Measurements from ENCODE around the gene SPSB2.

Gene SPSB2

GRCh38 chr12:6840330-6840729 lies 32.8 kb downstream of the SPSB2 start:
- H4K5ac ChIP-seq (ENCODE audit: low read length): no peak overlapping the region
- no peak overlapping the region for H3K4ac ChIP-seq (ENCODE audit: low read depth, low read length)
- H2BK15ac ChIP-seq (replicated peaks; ENCODE audit: low read depth): no peak overlapping the region
- no peaks in the 10 kb centered on the region for H3K27me3 ChIP-seq (ENCODE audit: insufficient read depth, low read length, poor library complexity)
- H3K23ac ChIP-seq (ENCODE audit: low read length): no peak overlapping the region
- no peak overlapping the region for H3K4me2 ChIP-seq (ENCODE audit: low read length)
- no peak overlapping the region for H3K9ac ChIP-seq (ENCODE audit: low read length)
- peaks cover 19% of the 10 kb centered on the region for H3K36me3 ChIP-seq (ENCODE audit: control insufficient read depth, insufficient read depth, low read length)
- no peak for DNase-seq
- H2BK5ac ChIP-seq (ENCODE audit: low read length): no peak overlapping the region
- H3K56ac ChIP-seq (ENCODE audit: low read length): no peak overlapping the region
- H2BK120ac ChIP-seq (ENCODE audit: low read depth, low read length): no peak overlapping the region
- no peaks in the 10 kb centered on the region for H3K79me2 ChIP-seq (ENCODE audit: control insufficient read depth, insufficient read depth, low read length)
- H3K79me1 ChIP-seq (ENCODE audit: low read length): no peaks in the 10 kb centered on the region
- H2AK5ac ChIP-seq (ENCODE audit: low read length): no peak overlapping the region
- no peak overlapping the region for H3K18ac ChIP-seq (ENCODE audit: low read length)
- no peak overlapping the region for H4K8ac ChIP-seq (ENCODE audit: low read depth, low read length)
- no peaks in the 10 kb centered on the region for H3K4me1 ChIP-seq (ENCODE audit: control insufficient read depth, low read depth, low read length)
- H3K27ac ChIP-seq (ENCODE audit: low read depth, low read length): no peak overlapping the region
- no CpG with 5 or more reads among the region's 1 CpG for WGBS (ENCODE audit: extremely low coverage, insufficient coverage, low lambda C conversion rate)
- H3K4me3 ChIP-seq (ENCODE audit: low read length): no peak overlapping the region

GRCh38 chr12:6839482-6840201 lies 33.5 kb downstream of the SPSB2 start:
- Histone ChIP-seq H4K8ac (ENCODE audit: low read depth, low read length) (no peak overlapping the region), H3K4me3 (ENCODE audit: low read length) (no peak overlapping the region), H3K4me2 (ENCODE audit: low read length) (no peak overlapping the region), H3K79me1 (ENCODE audit: low read length) (no peaks in the 10 kb centered on the region), H3K4ac (ENCODE audit: low read depth, low read length) (no peak overlapping the region), H3K79me2 (ENCODE audit: control insufficient read depth, insufficient read depth, low read length) (no peaks in the 10 kb centered on the region), H2BK5ac (ENCODE audit: low read length) (no peak overlapping the region), H3K18ac (ENCODE audit: low read length) (no peak overlapping the region), H2BK120ac (ENCODE audit: low read depth, low read length) (no peak overlapping the region), H3K27me3 (ENCODE audit: insufficient read depth, low read length, poor library complexity) (no peaks in the 10 kb centered on the region), H3K23ac (ENCODE audit: low read length) (no peak overlapping the region), H3K36me3 (ENCODE audit: control insufficient read depth, insufficient read depth, low read length) (peaks cover 15% of the 10 kb centered on the region), H3K56ac (ENCODE audit: low read length) (no peak overlapping the region), H3K27ac (ENCODE audit: low read depth, low read length) (no peak overlapping the region), H2AK5ac (ENCODE audit: low read length) (no peak overlapping the region), H4K5ac (ENCODE audit: low read length) (no peak overlapping the region), H3K4me1 (ENCODE audit: control insufficient read depth, low read depth, low read length) (no peaks in the 10 kb centered on the region), H2BK15ac (replicated peaks; ENCODE audit: low read depth) (no peak overlapping the region), H3K9ac (ENCODE audit: low read length) (no peak overlapping the region)
- no CpG with 5 or more reads among the region's 10 CpGs for WGBS (ENCODE audit: extremely low coverage, insufficient coverage, low lambda C conversion rate)
- DNase-seq: peak; percentile 8

- no peak overlapping the region for H2BK15ac ChIP-seq (replicated peaks; ENCODE audit: low read depth)
- H3K4me1 ChIP-seq (ENCODE audit: control insufficient read depth, low read depth, low read length): no peaks in the 10 kb centered on the region
- peaks cover 16% of the 10 kb centered on the region for H3K36me3 ChIP-seq (ENCODE audit: control insufficient read depth, insufficient read depth, low read length)
- no peak overlapping the region for H3K18ac ChIP-seq (ENCODE audit: low read length)
- H2AK5ac ChIP-seq (ENCODE audit: low read length): no peak overlapping the region
- H3K56ac ChIP-seq (ENCODE audit: low read length): no peak overlapping the region
- H3K79me1 ChIP-seq (ENCODE audit: low read length): no peaks in the 10 kb centered on the region
- DNase-seq: no peak
- no peak overlapping the region for H4K8ac ChIP-seq (ENCODE audit: low read depth, low read length)
- no peak overlapping the region for H3K4me3 ChIP-seq (ENCODE audit: low read length)
- no peaks in the 10 kb centered on the region for H3K27me3 ChIP-seq (ENCODE audit: insufficient read depth, low read length, poor library complexity)
- WGBS (ENCODE audit: extremely low coverage, insufficient coverage, low lambda C conversion rate): no CpG with 5 or more reads among the region's 16 CpGs
- H4K5ac ChIP-seq (ENCODE audit: low read length): no peak overlapping the region
- no peak overlapping the region for H3K9ac ChIP-seq (ENCODE audit: low read length)
- H3K4ac ChIP-seq (ENCODE audit: low read depth, low read length): no peak overlapping the region
- no peak overlapping the region for H2BK120ac ChIP-seq (ENCODE audit: low read depth, low read length)
- H3K4me2 ChIP-seq (ENCODE audit: low read length): no peak overlapping the region
- H3K23ac ChIP-seq (ENCODE audit: low read length): no peak overlapping the region
- no peaks in the 10 kb centered on the region for H3K79me2 ChIP-seq (ENCODE audit: control insufficient read depth, insufficient read depth, low read length)
- no peak overlapping the region for H3K27ac ChIP-seq (ENCODE audit: low read depth, low read length)
- no peak overlapping the region for H2BK5ac ChIP-seq (ENCODE audit: low read length)
Observed at GRCh38 chr12:6838854-6839253, 34.2 kb downstream of the SPSB2 start.

- no peaks in the 10 kb centered on the region for H3K79me2 ChIP-seq (ENCODE audit: control insufficient read depth, insufficient read depth, low read length)
- no peak for DNase-seq
- H2BK120ac ChIP-seq (ENCODE audit: low read depth, low read length): no peak overlapping the region
- no peak overlapping the region for H3K23ac ChIP-seq (ENCODE audit: low read length)
- no peak overlapping the region for H3K4me3 ChIP-seq (ENCODE audit: low read length)
- H3K9ac ChIP-seq (ENCODE audit: low read length): no peak overlapping the region
- no peak overlapping the region for H2AK5ac ChIP-seq (ENCODE audit: low read length)
- WGBS (ENCODE audit: extremely low coverage, insufficient coverage, low lambda C conversion rate): no CpG with 5 or more reads among the region's 26 CpGs
- no peaks in the 10 kb centered on the region for H3K79me1 ChIP-seq (ENCODE audit: low read length)
- H3K4me2 ChIP-seq (ENCODE audit: low read length): no peak overlapping the region
- H2BK5ac ChIP-seq (ENCODE audit: low read length): no peak overlapping the region
- no peaks in the 10 kb centered on the region for H3K27me3 ChIP-seq (ENCODE audit: insufficient read depth, low read length, poor library complexity)
- no peak overlapping the region for H4K8ac ChIP-seq (ENCODE audit: low read depth, low read length)
- no peaks in the 10 kb centered on the region for H3K4me1 ChIP-seq (ENCODE audit: control insufficient read depth, low read depth, low read length)
- H3K4ac ChIP-seq (ENCODE audit: low read depth, low read length): no peak overlapping the region
- no peak overlapping the region for H3K56ac ChIP-seq (ENCODE audit: low read length)
- no peak overlapping the region for H3K27ac ChIP-seq (ENCODE audit: low read depth, low read length)
- H2BK15ac ChIP-seq (replicated peaks; ENCODE audit: low read depth): no peak overlapping the region
- no peak overlapping the region for H4K5ac ChIP-seq (ENCODE audit: low read length)
- H3K18ac ChIP-seq (ENCODE audit: low read length): no peak overlapping the region
- H3K36me3 ChIP-seq (ENCODE audit: control insufficient read depth, insufficient read depth, low read length): peaks cover 18% of the 10 kb centered on the region
Observed at GRCh38 chr12:6837370-6838060, 35.6 kb downstream of the SPSB2 start.

- Histone ChIP-seq H3K27me3 (ENCODE audit: insufficient read depth, low read length, poor library complexity) (no peaks in the 10 kb centered on the region), H3K36me3 (ENCODE audit: control insufficient read depth, insufficient read depth, low read length) (peaks cover 18% of the 10 kb centered on the region), H2BK15ac (replicated peaks; ENCODE audit: low read depth) (no peak overlapping the region), H3K23ac (ENCODE audit: low read length) (no peak overlapping the region), H3K4me1 (ENCODE audit: control insufficient read depth, low read depth, low read length) (no peaks in the 10 kb centered on the region), H2BK5ac (ENCODE audit: low read length) (no peak overlapping the region), H3K56ac (ENCODE audit: low read length) (no peak overlapping the region), H3K9ac (ENCODE audit: low read length) (no peak overlapping the region), H3K79me1 (ENCODE audit: low read length) (no peaks in the 10 kb centered on the region), H3K18ac (ENCODE audit: low read length) (no peak overlapping the region), H3K4me2 (ENCODE audit: low read length) (no peak overlapping the region), H2AK5ac (ENCODE audit: low read length) (no peak overlapping the region), H3K79me2 (ENCODE audit: control insufficient read depth, insufficient read depth, low read length) (no peaks in the 10 kb centered on the region), H3K27ac (ENCODE audit: low read depth, low read length) (no peak overlapping the region), H4K5ac (ENCODE audit: low read length) (no peak overlapping the region), H3K4me3 (ENCODE audit: low read length) (no peak overlapping the region), H3K4ac (ENCODE audit: low read depth, low read length) (no peak overlapping the region), H2BK120ac (ENCODE audit: low read depth, low read length) (no peak overlapping the region), H4K8ac (ENCODE audit: low read depth, low read length) (no peak overlapping the region)
- DNase-seq: no peak
- no CpG with 5 or more reads among the region's 16 CpGs for WGBS (ENCODE audit: extremely low coverage, insufficient coverage, low lambda C conversion rate)
Observed at GRCh38 chr12:6836851-6837250, 36.3 kb downstream of the SPSB2 start.

Measured in mesendoderm (in vitro differentiated cells).